CD4-positive, alpha-beta T cell treated with Interleukin-2 at 100 ng/mL for 4 hours (primary cell): ENCODE data around the gene TSEN15.

ENCODE experiments used
- DNase-seq: peaks from one replicate; pipeline ENCODE4 v3.0.0-alpha.2; 2020; ENCODE audit warnings: low spot score

Gene TSEN15

DNA sequence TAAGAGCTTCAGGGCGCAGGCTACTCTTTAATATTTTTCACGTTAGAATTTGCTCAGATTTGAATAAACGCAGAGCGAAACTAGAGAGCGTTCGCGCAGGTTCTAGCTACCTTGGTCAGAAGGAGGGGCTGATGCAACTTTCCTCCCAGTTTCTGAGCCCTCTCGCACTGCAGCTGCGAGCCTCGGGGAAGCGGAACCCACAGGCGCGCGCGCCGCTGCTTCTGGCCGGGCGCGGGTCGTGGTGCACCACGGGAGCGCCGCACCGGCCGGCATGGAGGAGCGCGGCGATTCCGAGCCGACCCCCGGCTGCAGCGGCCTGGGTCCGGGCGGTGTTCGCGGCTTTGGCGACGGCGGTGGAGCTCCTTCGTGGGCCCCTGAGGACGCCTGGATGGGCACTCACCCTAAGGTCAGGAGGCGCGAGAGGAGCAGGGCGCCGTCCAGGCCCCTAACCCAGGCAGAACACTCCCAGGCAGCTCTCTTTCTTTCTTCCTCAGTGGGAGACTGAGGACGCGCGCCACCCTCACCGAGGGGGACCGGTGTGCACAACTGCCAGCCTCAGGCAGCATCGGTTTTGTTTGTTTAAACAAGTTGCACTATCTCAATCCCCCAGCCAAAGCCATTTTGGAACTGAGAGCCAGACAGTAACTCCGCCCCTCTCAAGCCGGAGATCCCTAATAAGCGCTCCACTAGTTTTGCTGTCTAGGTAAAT is at the start of gene TSEN15:
Gene TSEN15, plus strand, starts transcription at position 246 of the 709 bp plus-strand sequence. Its CDS starts 26 bp downstream, at position 272.
- DNase-seq = peak; percentile 81

DNA sequence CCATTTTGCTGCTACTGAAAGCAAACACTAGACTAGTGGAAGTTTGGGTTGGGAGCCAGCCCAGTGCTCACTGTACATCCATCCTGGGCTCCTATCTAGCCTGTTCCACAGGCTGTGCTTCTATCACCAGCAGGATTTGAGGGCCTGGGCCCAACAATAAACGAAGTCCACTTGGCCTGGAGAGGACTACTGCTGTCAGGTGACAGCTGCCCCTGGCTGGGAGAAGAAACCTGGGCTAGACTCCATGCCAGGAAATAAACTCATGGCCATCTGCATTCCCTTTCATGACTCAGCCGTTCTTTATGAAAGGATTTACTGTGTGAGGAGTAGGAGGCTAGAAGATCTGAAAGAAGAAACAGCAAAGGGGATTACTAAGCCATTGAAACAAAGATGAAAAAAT is 49.5 kb upstream of the TSEN15 start:
- DNase-seq = no peak

DNA sequence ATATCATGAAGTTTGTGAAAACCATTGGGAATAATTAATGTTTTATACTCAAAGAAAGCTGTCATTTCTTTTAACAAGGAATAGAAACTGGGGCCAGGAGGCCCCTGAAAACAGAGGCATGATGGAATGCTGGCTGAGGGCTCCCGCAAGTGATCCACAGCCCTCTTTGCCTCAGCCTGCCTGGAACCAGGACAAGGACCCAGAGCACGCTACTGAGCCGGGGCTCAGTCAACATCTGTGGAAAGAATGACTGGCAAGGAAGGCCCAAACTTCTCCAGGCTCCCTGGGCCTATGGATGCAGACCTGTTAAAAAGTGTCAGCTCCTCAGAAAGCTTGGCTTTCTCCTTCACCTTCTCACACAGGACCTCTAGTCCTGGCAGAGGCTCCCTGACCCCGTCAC is 46.6 kb upstream of the TSEN15 start:
- DNase-seq = no peak

DNA sequence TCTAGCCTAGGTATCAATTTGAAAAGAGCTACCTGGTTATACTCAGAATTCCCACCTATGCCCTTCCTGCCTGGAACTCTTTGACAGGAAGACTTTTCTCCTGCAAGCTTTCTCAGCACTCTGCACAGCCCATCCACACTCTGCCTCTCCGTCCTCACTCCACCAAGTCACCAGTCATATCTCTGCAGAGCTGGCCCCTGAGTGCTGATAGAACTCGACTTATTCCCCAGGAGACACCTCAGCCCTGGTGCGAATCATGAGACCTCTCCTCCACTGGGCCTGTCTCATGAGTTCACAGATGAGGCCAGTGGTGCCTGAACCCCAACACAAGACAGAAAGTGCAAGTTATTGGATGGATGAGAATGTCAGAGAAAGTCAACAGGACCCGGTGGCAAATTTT is 46.0 kb upstream of the TSEN15 start:
- DNase-seq = no peak

DNA sequence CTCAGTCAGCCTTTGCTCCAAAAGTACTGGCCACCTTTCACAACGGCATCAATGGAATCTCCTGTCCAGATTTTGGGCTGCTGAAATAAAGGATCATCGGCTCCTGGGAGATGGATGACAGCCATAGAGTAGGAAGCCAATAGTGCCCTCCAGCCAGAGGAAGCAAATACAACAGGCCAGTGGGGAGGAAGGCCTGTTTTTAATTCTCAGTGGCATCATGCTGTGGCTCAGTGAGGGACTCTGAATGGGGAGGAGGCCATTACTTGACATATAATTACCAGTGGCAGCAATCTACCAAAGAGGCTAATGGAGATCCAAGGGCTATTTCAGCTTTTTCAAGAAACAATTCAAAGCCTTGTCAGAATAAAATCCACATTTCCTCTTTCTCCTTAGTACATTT is 40.7 kb upstream of the TSEN15 start:
- no peak for DNase-seq

DNA sequence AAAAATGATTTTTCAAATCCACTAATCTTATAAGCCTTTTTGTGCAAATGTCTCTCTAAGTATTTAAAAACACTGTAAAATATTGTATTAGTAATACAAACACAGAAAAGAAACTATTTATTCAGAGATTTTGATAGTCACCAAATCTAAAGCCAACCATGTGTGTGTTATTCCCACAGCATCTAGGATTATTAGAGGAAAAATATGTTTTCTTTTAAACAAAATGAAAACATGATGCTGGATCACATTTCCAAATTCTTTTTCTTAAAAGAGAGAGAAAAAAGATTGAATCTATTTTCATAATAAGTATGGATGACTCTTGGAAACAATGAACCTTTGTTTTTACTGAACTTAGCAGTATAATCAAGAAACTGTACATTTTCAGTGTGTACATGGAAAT is 39.3 kb upstream of the TSEN15 start:
- DNase-seq = no peak

DNA sequence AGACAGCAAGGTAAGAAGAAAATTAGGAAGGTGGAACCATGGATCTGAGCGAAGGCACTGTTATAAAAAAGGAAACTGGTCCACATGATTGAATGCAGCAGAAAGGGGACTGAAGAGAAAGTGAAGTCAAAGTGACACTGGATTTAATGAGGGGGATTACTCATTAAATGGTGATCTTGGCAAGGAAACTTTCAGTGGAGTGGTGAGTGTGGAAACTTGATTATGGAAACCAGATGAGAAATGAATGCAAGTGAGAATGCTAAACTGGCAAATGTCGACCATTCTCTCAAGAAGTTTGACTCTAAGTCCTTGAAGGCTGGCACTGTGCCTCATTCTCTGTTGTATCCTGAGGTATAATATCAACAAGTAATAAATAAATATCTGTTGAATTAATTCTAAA is 37.3 kb upstream of the TSEN15 start:
- no peak for DNase-seq

DNA sequence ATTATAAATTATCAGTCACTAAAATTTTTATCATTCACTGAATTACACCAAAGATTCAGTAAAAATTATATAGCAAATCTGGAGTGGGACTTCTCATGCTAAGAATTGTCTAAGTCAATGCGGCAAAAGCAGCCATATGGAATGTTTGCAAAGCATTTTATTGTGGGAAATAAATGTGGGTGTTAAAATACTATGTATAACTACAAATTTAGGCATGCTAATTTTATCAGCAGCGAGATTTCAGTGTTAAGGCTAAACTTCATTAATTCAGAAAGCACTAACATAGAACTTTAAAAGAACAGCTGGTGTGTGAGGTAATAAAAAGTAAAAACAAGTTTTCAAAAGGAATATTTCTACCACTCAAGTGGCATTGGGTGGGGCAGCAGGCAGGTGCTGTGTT is 35.4 kb upstream of the TSEN15 start:
- DNase-seq = no peak

DNA sequence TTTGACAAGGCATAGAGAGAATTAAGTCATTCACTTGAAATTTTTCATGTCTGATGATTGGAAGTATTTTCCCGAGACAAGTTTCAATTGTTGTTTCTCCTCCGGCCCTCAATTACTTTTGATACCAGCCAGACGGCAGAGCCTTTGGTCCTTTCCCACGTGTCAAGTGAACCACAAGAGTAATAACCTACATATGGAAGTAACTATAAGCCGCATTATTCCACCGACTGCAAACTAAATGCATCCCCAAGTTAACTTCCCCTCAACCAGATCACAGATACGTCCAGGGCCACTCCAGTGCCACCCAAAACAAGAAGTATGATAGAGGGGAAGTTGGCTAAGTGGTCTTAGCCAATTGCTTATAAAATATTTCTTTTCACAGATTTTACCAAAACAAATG is 34.2 kb upstream of the TSEN15 start:
- DNase-seq = no peak

DNA sequence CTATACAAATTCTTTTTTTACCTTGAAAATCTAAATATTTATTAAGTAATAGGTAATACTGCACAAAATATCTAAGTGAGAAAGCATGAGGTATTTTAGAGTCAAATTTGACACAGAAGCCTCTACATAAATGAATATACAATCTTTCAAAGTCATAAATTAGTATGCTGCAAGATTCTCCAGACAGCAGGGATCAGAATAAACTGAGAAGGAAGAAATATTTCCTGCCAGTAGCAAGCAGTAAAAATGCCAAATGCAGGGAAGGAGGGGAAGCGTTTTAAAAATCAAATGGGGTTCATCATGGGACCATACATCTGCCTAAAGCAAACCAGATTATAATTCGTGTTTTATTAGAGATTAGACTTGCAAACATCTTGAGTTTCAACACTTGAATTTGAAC is 32.9 kb upstream of the TSEN15 start:
- no peak for DNase-seq

DNA sequence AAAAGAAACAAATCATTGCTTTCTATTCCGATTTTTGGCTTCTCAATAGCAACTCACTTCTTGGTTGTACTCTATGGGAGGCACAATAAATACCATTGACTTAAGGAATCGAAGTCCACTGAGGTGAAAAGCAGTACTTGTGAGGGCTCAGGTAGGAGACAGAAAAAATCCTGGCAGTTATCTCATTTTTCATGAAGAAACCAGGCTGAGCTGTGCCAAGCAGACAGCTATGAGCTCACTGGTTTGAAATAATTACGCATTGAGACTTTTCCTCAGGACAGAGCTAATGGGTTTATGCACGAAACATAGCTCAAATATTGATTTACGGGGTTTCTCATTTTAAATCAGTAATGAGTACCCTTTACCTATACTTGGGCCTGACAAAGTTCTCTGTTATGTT is 32.5 kb upstream of the TSEN15 start:
- no peak for DNase-seq

DNA sequence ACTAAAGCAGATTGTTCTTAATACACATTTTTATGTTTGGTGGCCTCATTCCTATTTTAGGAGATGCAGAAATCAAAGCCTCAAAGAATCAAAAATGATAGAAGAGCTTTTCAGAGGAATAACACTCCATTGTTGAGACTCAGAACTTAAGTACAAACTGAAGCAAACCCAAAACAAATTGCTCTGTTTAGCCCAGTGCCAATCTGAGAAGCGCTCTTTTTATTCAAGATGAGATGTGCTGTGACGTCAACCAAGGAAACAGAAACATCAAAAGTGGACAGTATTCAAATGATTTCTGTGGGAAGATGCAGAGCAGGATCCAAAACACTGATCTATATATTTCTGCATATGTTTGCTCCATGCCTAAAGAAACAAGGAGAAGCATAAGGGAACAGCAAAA is 32.0 kb upstream of the TSEN15 start:
- no peak for DNase-seq

DNA sequence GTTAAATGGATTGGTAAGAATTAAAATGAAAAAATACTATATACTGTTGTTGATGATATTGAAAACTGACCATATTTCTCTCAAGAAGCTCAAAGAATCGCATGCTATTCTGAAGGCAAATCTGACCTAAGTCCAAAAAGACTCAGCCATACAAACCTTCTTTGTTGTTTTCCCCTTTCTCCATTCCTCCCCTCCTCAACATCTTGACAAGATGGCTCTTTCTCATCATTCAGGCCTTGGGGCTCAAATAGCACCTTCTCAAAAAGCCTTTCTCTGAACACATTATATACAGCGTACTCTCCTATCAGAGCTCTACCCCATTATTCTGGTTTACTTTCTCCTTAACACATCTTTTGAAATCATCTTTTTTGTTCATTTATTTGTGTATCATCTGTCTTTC is 31.2 kb upstream of the TSEN15 start:
- no peak for DNase-seq

DNA sequence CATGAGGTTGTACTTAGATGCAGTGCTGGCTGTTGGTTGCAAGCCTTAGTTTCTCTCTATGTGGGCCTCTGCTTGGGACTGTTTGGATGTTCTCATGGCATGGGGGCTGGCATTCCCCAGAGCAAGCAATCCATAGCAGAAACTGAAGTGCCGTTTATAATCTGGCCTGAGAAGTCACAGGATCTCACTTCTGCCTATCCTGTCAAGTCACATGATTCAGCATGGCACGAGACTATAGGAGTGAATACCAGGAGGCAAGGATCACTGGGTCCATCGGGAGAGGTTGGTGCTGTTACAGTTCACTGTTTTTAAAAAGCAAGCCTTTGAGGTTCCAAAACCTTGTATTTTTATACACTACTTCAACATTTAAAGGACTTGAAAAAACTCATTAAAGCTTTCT is 30.7 kb upstream of the TSEN15 start:
- no peak for DNase-seq

DNA sequence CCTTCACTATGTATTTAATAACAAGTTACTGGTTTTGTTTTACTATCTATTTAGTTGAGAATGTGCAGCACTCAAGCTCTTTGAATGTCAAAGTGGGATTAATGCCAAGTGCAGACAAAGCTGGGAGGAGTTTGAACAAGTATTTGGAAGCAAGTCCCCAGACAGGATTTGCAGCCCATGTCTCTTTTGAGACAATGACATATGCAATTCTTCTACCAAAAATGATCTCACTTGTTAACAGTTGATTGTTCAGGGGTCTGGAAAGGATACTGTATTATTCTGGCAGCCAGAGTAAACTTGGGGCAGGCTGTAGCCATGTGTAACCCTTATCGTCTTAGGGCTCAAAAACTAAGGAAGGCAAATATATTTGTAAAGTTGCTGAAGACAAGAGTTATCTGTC is 29.8 kb upstream of the TSEN15 start:
- no peak for DNase-seq

DNA sequence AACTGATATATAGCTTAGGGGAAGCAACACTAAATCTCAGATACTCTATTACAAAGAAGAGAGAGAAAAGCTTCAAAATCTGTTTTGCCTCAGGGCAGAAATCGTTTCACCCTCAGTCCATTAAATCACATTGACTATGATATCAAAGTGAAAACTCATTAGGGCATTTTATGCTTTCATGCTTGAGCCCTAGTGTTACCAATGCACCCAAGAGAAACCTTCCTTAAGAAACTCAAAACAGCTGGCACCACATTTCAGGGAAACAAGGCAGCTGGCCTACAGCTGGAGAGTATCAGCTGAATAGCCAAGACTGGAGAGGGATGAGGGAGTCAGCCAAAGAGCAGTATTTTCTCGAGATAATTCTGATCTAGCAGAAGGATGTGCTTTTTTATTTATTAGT is 28.9 kb upstream of the TSEN15 start:
- no peak for DNase-seq

DNA sequence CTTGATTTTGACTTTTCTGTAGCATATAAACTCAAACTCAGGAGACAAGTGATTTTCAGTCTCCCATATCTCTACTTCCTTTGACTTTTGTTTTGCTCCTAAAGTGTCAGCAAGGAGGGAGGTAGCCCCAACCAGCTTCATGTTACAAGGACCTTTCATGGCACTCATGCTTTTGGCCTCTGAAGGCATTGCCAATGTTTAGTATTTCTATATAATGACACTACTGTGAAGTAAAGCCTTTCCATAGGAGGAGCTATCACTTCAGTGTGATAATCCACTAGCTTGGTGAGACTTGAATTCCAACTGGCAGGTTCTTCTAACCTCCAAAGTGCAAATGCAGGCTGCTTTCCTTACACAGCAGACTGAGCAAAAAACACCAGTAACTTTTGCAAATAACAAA is 28.4 kb upstream of the TSEN15 start:
- no peak for DNase-seq

DNA sequence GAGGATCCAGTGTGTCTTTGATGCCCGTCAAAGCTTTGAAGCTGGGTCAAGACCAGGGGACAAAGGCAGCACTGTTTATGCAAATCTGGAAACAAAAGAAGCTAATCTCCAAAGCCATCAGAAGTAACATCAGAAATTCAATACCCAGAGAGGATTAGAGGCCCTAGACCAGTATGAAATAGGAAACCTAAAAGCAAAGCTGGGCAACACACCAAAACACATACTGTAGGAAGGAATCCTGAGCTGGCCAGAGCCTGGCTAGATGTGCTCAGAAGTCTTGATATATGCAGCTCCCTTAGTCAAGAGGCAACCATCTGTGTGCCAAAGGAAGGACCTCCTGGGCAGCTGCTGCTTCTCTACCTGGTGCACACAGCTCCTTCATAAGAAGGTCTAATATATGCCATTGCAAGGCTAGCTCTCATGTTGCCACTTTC is 26.3 kb upstream of the TSEN15 start:
- no peak for DNase-seq

DNA sequence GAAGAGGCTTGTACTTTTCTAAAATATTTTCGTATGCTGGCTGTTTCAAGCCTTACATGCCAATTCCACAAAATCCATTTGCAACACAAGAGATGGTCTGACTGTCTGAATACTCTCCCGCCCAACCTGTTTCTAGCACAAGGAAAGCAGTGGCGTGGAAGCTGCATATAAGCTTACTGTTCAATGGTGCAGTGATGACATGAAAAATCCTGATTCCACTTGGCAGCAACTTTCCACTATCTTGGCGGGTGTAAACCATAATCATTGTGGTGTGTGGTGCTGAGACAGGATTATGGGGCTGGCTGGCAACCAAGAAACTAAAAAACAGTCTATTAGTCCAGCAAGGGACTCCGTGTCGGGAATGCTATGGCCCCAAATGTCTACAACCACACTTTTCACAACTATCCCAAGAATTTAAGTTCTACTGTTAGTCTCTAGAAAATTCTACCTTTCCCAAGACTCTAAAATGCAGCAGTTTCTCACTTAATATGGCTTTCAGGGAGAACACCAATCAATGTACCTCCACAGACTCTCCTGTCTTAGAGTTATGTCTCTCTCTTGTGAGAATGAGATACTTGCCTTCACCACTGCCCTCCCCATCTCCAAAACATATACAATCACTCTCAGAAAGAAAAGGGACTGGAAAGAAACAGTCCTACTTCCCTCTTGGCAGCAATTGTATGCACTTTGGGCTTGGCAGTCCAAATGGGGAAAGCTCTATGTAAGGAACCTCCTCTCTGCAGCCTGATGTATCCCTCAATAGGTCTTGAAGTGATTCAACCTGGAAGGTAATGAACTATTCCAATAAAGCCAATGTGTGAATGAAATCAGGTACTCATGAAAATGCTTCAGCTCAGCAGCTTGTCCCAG is 23.5 kb upstream of the TSEN15 start:
- no peak for DNase-seq

DNA sequence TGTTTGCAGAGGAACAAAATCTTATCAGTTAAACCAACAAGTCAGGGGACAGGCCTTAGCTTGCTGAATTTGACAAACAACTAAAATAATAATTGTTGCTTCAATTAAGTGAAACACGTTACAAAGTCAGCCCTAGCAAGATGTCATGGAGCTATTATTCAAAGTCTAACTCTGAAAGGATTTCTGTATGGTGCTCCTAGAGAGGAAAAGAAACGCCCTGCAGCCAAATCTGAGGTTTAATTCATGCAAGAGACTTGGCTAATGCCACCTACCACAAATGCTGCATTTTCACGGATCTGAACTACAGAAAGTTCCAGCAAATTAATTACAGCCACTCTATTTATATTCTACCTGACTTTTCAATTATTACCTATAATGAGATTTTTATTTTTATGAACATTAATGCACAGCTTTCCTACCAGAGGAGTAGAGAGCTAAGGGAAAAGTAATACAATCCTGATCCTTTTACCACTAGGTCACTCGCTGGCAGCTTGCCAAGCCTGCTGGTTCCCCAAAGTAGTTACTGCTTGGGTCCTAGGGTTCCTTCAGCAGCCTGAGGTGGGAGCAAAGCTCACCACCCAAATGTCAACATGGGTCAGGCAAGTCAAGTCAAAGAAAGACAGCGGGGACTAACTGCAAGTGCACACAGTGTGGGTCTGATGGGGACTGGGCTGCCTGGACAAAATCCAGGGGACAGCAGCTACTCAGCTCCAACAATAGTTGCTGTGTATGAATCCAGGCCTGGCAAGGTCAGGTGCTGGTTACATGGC is 22.5 kb upstream of the TSEN15 start:
- DNase-seq = no peak

DNA sequence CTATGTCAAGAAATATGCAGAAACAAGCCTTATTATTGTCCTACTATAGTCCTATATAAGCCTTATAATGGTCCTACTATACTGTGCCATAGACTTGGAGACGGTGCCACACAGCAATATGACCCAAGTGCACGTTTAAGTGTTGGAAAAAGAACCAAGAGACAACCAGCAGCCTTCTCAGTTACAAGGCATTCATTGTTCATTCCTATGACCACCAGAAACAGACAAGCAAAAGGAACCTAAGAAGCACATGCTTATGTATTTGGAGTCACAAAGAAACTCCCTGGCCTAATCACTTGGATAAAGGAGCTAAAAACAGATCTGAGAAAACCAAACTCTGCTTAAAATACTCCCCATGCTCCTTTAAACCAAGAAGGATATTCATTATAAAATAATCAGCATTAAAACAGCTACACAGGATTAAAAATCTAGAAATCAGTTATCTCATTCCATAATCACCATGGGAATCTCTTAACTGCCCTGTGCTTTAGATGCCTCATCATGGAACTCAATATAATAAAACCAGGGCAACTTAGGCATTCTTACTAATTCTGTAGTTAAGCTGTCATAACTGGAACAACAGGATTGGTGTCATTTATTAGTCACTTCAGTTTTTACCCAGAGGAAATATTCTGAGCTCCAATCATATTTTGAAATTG is 21.0 kb upstream of the TSEN15 start:
- no peak for DNase-seq

DNA sequence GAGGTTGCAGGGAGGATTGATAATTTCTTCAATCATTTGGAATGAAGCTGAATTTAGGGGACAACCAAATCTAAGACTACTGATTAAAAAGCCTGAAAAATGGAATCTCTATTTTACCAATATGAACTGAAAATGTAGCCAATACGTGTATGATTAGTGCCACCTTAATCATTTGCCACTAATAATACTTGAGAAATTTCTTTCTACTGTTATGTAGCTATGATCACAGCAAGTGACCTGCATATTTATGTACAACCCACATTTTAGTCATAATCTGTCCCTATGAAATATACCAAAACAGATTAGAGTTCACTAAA is 20.5 kb upstream of the TSEN15 start:
- no peak for DNase-seq
